Stimulated activated CD4-positive, alpha-beta T cell treated with anti-CD3 and anti-CD28 coated beads, Interleukin-12 subunit alpha, Interleukin-12 subunit beta, amount 100 ng/mL, for 24 hours (primary cell): ENCODE measurements around the gene NT5C1A.

ENCODE experiments used
- DNase-seq, 2 experiments: peaks; one replicate each; pipeline ENCODE4 v3.0.0-alpha.2; 2020; ENCODE audit warnings: low read depth in 2 of 2

The NT5C1A gene

GRCh38 chr1:39689635-39690034 is 17.7 kb upstream of the NT5C1A start:
- DNase-seq = no peak

DNA sequence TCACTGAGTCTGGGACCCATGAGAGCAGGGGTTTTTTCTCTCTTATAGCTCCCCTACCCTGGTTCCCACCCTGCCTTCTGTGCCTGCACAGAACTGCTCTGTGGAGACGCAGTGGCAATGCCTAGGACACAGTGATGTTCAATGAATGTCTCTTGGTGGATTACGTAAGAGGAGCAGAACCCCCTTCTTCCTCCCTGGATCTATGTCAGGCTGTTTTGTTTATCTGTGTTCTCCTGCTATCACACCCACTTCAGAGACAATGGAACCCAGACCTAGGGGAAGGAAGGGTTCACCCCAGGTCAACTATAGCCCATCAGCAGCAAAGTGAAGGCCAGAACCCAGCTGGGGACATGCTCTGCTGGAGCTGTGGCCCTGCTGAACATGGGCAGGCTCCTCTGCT is 17.3 kb upstream of the NT5C1A start:
- no peak for DNase-seq

- DNase-seq = no peak
These were observed 16.8 kb upstream of the NT5C1A start for GRCh38 chr1:39688706-39689105.

GRCh38 chr1:39687243-39687642 is 15.3 kb upstream of the NT5C1A start:
- no peak for DNase-seq

- DNase-seq = no peak
These were observed 13.2 kb upstream of the NT5C1A start for GRCh38 chr1:39685071-39685470.

GRCh38 chr1:39684313-39684664 is 12.4 kb upstream of the NT5C1A start:
- no peak for DNase-seq

GRCh38 chr1:39683591-39684312 is 11.8 kb upstream of the NT5C1A start:
- no peak for DNase-seq

GRCh38 chr1:39681999-39682398 is 10.1 kb upstream of the NT5C1A start:
- no peak for DNase-seq

- DNase-seq = no peak
These were observed 9.4 kb upstream of the NT5C1A start for GRCh38 chr1:39681294-39681693.

GRCh38 chr1:39680751-39681150 is 8.8 kb upstream of the NT5C1A start:
- no peak for DNase-seq

GRCh38 chr1:39679821-39680220 is 7.9 kb upstream of the NT5C1A start:
- no peak for DNase-seq

GRCh38 chr1:39678889-39679288 is 7.0 kb upstream of the NT5C1A start:
- no peak for DNase-seq

DNA sequence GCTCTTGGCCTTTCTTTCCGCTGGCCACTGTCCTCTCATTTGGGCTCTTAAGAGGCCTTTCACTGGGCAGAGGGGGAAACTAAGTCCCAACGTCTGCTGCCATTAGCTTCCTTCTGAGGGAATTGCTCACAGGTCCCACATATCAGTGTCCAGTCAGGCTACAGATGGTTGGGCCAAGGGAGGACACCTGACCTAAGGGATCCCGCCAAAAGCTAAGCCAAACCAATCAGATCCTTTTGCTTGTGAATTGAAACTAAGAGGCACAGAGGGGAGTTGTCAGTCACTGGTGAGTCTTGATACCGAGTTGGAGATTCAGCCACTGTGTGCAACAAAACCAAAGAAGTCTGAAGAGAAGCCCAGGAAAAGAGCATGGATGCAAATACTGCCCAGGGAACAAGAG is 5.7 kb upstream of the NT5C1A start:
- no peak for DNase-seq

DNA sequence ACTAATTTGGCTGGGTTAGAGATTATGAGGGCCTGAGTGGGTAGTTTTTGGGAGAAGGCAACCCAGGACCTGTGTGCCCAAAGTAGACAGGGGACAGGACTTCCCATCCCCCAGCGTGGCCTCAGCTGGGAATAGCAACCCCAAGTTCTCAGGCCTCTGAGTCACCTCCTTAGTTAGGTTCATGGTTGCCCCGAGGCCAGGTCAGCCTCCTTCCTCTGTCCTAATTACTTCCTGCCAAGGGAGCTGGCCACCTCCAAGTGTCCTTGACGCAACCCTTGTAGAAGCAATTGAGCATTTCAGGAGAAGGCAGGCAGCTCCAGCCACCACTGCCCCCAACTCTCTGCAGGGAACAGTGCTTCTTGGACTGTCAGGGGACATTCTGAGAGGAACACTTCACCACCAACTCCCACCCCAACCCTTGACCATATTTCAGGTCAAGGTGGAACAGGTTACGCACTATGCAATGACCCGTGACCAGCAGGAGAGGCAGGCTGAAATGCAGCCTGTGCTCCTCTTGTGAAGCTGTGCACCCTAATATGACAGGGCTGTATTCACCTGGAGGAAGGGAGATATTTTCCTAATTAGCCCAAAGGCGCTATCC is 5.1 kb upstream of the NT5C1A start:
- DNase-seq = no peak

DNA sequence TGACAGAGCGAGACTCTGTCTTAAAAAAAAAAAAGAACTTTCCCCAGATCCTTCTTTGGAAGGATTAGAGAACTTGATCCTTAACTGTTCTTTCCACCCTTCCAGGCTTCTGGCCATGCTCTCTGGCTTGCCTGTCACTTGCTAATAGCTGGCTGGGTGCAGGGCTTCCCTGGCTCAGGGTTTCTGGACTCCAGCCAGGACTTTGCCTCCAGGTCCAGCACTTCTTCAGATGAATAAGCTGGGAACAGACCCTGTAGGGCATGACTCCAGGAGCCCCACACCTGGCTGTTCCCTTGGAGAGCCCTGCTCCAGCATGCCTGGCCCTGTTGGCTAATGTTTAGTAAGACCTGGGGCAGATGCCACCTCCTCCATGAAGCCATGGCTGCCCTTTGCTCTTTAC is 3.3 kb upstream of the NT5C1A start:
- DNase-seq = no peak

DNA sequence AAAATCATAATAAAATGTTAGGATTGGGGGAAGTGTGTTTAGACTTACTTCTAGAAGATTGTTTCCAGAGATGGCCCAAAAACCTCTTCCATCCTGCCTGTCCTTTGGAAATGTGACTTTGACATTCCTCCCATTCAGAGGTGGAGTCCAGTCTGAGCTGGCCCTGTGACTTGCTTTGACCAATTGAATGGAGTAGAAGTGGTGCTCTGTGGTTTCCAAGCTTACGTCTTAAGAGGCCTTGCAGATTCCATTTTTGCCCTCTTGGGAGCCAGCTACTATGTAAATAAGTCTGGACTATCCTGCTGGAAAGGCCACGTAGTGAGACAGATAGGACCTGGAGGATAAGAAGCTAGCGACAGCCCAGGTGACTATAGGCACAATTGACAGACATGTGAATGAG is 1.3 kb upstream of the NT5C1A start:
- no peak for DNase-seq

DNA sequence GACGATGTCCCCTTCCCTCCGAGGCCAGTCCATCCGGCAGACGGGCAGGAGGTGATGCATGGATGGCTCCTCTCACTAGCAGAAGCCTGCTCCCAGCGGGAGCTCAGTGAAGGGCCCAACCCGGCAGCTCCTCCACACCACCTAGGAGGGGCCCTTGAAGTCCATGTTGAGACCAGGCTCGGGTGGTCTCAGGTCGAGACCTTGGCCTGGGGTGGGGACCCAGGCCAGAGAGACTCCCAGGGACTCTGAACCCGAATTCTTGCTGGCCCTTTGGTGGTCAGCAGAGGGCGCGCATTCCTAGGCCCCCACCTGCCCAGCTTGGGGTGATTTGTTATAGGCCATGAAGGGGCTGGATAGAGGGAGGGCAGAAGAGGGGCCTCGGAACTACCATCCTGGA is 642 bp upstream of the NT5C1A start:
- no peak for DNase-seq

- DNase-seq = no peak
These were observed 494 bp downstream of the NT5C1A start for GRCh38 chr1:39671433-39671792.

GRCh38 chr1:39670689-39671088 is 1.2 kb downstream of the NT5C1A start:
- no peak for DNase-seq

DNA sequence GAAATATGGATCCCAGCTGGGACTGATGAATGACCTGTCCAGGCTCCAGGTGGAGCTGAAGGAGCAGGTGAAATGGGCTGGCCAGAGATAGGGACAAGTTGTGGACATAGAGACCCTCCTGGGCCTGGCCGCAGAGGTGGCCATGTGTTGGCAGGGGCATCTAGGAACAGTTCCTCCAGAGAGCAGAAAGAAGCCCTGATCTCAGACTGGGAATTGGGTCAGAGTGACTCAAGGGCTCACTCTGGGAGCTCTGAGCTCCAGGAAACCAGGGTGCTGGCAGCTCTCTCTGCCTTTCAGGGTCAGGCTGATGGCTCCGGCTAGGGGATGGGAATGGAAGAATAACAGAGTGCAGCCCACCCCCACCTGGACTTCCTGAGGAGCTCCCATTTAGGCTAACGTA is 3.0 kb downstream of the NT5C1A start:
- DNase-seq = no peak

GRCh38 chr1:39668111-39668510 is 3.8 kb downstream of the NT5C1A start:
- no peak for DNase-seq

- peak in 1 of 2 experiments; percentile 25 for DNase-seq
These were observed 5.1 kb downstream of the NT5C1A start for GRCh38 chr1:39666772-39667171.

- no peak for DNase-seq
These were observed 8.3 kb downstream of the NT5C1A start for GRCh38 chr1:39663559-39663958.

GRCh38 chr1:39662861-39663260 is 9.0 kb downstream of the NT5C1A start:
- no peak for DNase-seq
